ENCODE measurements around the gene SYDE2.

SYDE2 gene

GRCh38 chr1:85224295-85224694 lies 23.5 kb upstream of the SYDE2 start:
- TF ChIP-seq TEAD4 (IDR thresholded peaks at IDR 0.05) (no peak), CEBPB (IDR thresholded peaks at IDR 0.05) (no peak), CREB1 (IDR thresholded peaks at IDR 0.05; ENCODE audit: low read depth) (no peak), ZBTB7A (IDR thresholded peaks at IDR 0.05; ENCODE audit: low read depth) (no peak), FOXM1 (IDR thresholded peaks at IDR 0.05; ENCODE audit: borderline replicate concordance, low read depth) (no peak), EGR1 (IDR thresholded peaks at IDR 0.05) (no peak), EP300 (IDR thresholded peaks at IDR 0.05; ENCODE audit: borderline replicate concordance) (no peak), TAF1 (IDR thresholded peaks at IDR 0.05; ENCODE audit: low read depth) (no peak), RAD21 (IDR thresholded peaks at IDR 0.05; ENCODE audit: low read depth) (no peak), NFIC (IDR thresholded peaks at IDR 0.05) (no peak), TCF12 (IDR thresholded peaks at IDR 0.05; ENCODE audit: low read depth) (no peak), YY1 (IDR thresholded peaks at IDR 0.05; ENCODE audit: low read depth) (no peak)
- TF ChIP-seq, protein P1, sequence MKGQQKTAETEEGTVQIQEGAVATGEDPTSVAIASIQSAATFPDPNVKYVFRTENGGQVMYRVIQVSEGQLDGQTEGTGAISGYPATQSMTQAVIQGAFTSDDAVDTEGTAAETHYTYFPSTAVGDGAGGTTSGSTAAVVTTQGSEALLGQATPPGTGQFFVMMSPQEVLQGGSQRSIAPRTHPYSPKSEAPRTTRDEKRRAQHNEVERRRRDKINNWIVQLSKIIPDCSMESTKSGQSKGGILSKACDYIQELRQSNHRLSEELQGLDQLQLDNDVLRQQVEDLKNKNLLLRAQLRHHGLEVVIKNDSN (IDR thresholded peaks at IDR 0.05), result no peak
- TF ChIP-seq, protein P2, sequence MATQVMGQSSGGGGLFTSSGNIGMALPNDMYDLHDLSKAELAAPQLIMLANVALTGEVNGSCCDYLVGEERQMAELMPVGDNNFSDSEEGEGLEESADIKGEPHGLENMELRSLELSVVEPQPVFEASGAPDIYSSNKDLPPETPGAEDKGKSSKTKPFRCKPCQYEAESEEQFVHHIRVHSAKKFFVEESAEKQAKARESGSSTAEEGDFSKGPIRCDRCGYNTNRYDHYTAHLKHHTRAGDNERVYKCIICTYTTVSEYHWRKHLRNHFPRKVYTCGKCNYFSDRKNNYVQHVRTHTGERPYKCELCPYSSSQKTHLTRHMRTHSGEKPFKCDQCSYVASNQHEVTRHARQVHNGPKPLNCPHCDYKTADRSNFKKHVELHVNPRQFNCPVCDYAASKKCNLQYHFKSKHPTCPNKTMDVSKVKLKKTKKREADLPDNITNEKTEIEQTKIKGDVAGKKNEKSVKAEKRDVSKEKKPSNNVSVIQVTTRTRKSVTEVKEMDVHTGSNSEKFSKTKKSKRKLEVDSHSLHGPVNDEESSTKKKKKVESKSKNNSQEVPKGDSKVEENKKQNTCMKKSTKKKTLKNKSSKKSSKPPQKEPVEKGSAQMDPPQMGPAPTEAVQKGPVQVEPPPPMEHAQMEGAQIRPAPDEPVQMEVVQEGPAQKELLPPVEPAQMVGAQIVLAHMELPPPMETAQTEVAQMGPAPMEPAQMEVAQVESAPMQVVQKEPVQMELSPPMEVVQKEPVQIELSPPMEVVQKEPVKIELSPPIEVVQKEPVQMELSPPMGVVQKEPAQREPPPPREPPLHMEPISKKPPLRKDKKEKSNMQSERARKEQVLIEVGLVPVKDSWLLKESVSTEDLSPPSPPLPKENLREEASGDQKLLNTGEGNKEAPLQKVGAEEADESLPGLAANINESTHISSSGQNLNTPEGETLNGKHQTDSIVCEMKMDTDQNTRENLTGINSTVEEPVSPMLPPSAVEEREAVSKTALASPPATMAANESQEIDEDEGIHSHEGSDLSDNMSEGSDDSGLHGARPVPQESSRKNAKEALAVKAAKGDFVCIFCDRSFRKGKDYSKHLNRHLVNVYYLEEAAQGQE (IDR thresholded peaks at IDR 0.05; ENCODE audit: low read depth), result no peak
- TF ChIP-seq, protein P3, sequence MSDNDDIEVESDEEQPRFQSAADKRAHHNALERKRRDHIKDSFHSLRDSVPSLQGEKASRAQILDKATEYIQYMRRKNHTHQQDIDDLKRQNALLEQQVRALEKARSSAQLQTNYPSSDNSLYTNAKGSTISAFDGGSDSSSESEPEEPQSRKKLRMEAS (IDR thresholded peaks at IDR 0.05), result no peak

GRCh38 chr1:85223334-85223733 lies 22.5 kb upstream of the SYDE2 start:
- TF ChIP-seq CEBPB (IDR thresholded peaks at IDR 0.05) (no peak), FOXM1 (IDR thresholded peaks at IDR 0.05; ENCODE audit: borderline replicate concordance, low read depth) (no peak), EGR1 (IDR thresholded peaks at IDR 0.05) (no peak), ZBTB7A (IDR thresholded peaks at IDR 0.05; ENCODE audit: low read depth) (no peak), EP300 (IDR thresholded peaks at IDR 0.05; ENCODE audit: borderline replicate concordance) (no peak), RAD21 (IDR thresholded peaks at IDR 0.05; ENCODE audit: low read depth) (no peak), TEAD4 (IDR thresholded peaks at IDR 0.05) (no peak)
- TF ChIP-seq, protein P3 (IDR thresholded peaks at IDR 0.05), result no peak
- TF ChIP-seq, protein P2 (IDR thresholded peaks at IDR 0.05; ENCODE audit: low read depth), result no peak
- TF ChIP-seq, protein P1 (IDR thresholded peaks at IDR 0.05), result no peak

GRCh38 chr1:85220756-85221201 lies 20.0 kb upstream of the SYDE2 start:
- TF ChIP-seq TAF1 (IDR thresholded peaks at IDR 0.05; ENCODE audit: low read depth) (no peak), EP300 (IDR thresholded peaks at IDR 0.05; ENCODE audit: borderline replicate concordance) (no peak), EGR1 (IDR thresholded peaks at IDR 0.05) (no peak), CREB1 (IDR thresholded peaks at IDR 0.05; ENCODE audit: low read depth) (no peak), TEAD4 (IDR thresholded peaks at IDR 0.05) (no peak), ZBTB7A (IDR thresholded peaks at IDR 0.05; ENCODE audit: low read depth) (no peak), RAD21 (IDR thresholded peaks at IDR 0.05; ENCODE audit: low read depth) (no peak), TCF12 (IDR thresholded peaks at IDR 0.05; ENCODE audit: low read depth) (no peak), CEBPB (IDR thresholded peaks at IDR 0.05) (no peak), YY1 (IDR thresholded peaks at IDR 0.05; ENCODE audit: low read depth) (no peak), NFIC (IDR thresholded peaks at IDR 0.05) (no peak), FOXM1 (IDR thresholded peaks at IDR 0.05; ENCODE audit: borderline replicate concordance, low read depth) (no peak)
- TF ChIP-seq, protein P1 (IDR thresholded peaks at IDR 0.05), result no peak
- TF ChIP-seq, protein P2 (IDR thresholded peaks at IDR 0.05; ENCODE audit: low read depth), result no peak
- TF ChIP-seq, protein P3 (IDR thresholded peaks at IDR 0.05), result no peak

All from Ishikawa (cell line).